HepG2 (cell line): ENCODE results near the gene SEMA3F. TPM values are rescaled to one million over a fixed set of nuclear protein-coding genes. Genes with fewer than 3 reads are reported as not detected.

Experiments used
- DNMT1 ChIP-seq: sonication (generic); formaldehyde crosslinking; IDR thresholded peaks from 2 replicates; pipeline ENCODE4 v1.5.1; 2020; ENCODE audit warnings: mild to moderate bottlenecking, missing genetic modification reagents
- GATA4 ChIP-seq: sonication (generic); IDR thresholded peaks from 2 replicates; pipeline ENCODE4 v1.6.1; 2016; ENCODE audit warnings: antibody characterized with exemption, low read depth, borderline replicate concordance
- HDAC2 ChIP-seq: sonication (generic); formaldehyde crosslinking; IDR thresholded peaks from 2 replicates; pipeline ENCODE4 v1.4.0; 2020; ENCODE audit warnings: missing genetic modification reagents
- HOXA9 ChIP-seq: sonication (generic); formaldehyde crosslinking; IDR thresholded peaks from 2 replicates; pipeline ENCODE4 v1.8.1; 2022; ENCODE audit warnings: missing genetic modification reagents, mild to moderate bottlenecking, moderate library complexity, borderline replicate concordance
- PAX8 ChIP-seq: sonication (generic); formaldehyde crosslinking; IDR thresholded peaks from 2 replicates; pipeline ENCODE4 v1.8.0; 2022; ENCODE audit warnings: mild to moderate bottlenecking, missing genetic modification reagents, borderline replicate concordance
- SSRP1 ChIP-seq: IDR thresholded peaks from 2 replicates; pipeline ENCODE4 v1.6.1; 2016; ENCODE audit warnings: control low read depth
- ZFX ChIP-seq: sonication (generic); formaldehyde crosslinking; IDR thresholded peaks from 2 replicates; pipeline ENCODE4 v1.4.0; 2020; ENCODE audit warnings: mild to moderate bottlenecking, low read depth, missing genetic modification reagents, moderate library complexity
- ZKSCAN5 ChIP-seq: sonication (generic); formaldehyde crosslinking; IDR thresholded peaks from 2 replicates; pipeline ENCODE4 v1.5.1; 2020; ENCODE audit warnings: mild to moderate bottlenecking, missing genetic modification reagents
- ZNF318 ChIP-seq: sonication (generic); formaldehyde crosslinking; IDR thresholded peaks from 2 replicates; pipeline ENCODE4 v1.4.0; 2020; ENCODE audit warnings: mild to moderate bottlenecking, missing genetic modification reagents
- ZNF652 ChIP-seq: IDR thresholded peaks from 2 replicates; pipeline ENCODE4 v1.6.1; 2016; ENCODE audit warnings: low read depth, borderline replicate concordance
- ZNF720 ChIP-seq: sonication (generic); formaldehyde crosslinking; IDR thresholded peaks from 2 replicates; pipeline ENCODE4 v1.4.0; 2020; ENCODE audit warnings: missing genetic modification reagents
- ZNF790 ChIP-seq: sonication (generic); formaldehyde crosslinking; IDR thresholded peaks from 2 replicates; pipeline ENCODE4 v1.8.0; 2022; ENCODE audit warnings: missing genetic modification reagents, mild to moderate bottlenecking, borderline replicate concordance
- polyA plus RNA-seq, 8 experiments: library from polyadenylated mRNA; depleted of rRNA in 3 of 8; stranded (reverse) in 7 of 8; unstranded in 1 of 8; fragments of >200 nt; fragmentation: Illumina TruSeq in 4 of 8; extraction: Trizol in 4 of 8; gene quantifications; 2 replicates each; pipeline versions ENCODE4 v1.2.1 to v1.2.3, GENCODE V29; 2011 to 2016; ENCODE audit warnings: low read depth in 4 of 8, missing spikeins in 1 of 8, mixed read lengths in 1 of 8; ENCODE audit not compliant: insufficient read depth in 1 of 8
- total RNA-seq, 5 experiments: library from RNA; depleted of rRNA; stranded (reverse); fragments of >200 nt; fragmentation: Illumina TruSeq; extraction: Trizol; gene quantifications; 2 replicates each; pipeline ENCODE4 v1.2.3, GENCODE V29; 2016; ENCODE audit warnings: low read depth in 1 of 5
- TF ChIP-seq, protein P1 (sequence below): IDR thresholded peaks from 2 replicates; pipeline ENCODE4 v1.6.1; 2016; ENCODE audit warnings: mild to moderate bottlenecking, missing biosample characterization, missing genetic modification reagents
- TF ChIP-seq, protein P2 (sequence below): sonication (generic); formaldehyde crosslinking; IDR thresholded peaks from 2 replicates; pipeline ENCODE4 v1.4.0; 2020; ENCODE audit warnings: missing genetic modification reagents
- TF ChIP-seq, protein P3 (sequence below): fragments of 450-650 bp; IDR thresholded peaks from 2 replicates; pipeline ENCODE4 v1.6.1; 2017; ENCODE audit warnings: mild to moderate bottlenecking

Gene SEMA3F
- total and polyA plus RNA-seq, 2 of the 13 experiments (the other 11 are each of a cell fraction or from before 2014, with no cell fraction given): 7.6 to 17.2 TPM

- TF ChIP-seq, protein P1, sequence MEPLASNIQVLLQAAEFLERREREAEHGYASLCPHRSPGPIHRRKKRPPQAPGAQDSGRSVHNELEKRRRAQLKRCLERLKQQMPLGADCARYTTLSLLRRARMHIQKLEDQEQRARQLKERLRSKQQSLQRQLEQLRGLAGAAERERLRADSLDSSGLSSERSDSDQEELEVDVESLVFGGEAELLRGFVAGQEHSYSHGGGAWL (CRISPR knock-in tag): no peak
- TF ChIP-seq ZNF318 (CRISPR knock-in tag): no peak
- no peak for TF ChIP-seq PAX8
- TF ChIP-seq ZNF720 (CRISPR knock-in tag): no peak
- TF ChIP-seq ZKSCAN5: 0 out of 2 replicates have a peak, but pooled peaks have one; percentile 13
- TF ChIP-seq ZFX (CRISPR knock-in tag): peak; percentile 89
- TF ChIP-seq DNMT1: 0 out of 2 replicates have a peak, but pooled peaks have one; percentile 8
- TF ChIP-seq HDAC2: no peak
- no peak for TF ChIP-seq GATA4
- TF ChIP-seq, protein P2, sequence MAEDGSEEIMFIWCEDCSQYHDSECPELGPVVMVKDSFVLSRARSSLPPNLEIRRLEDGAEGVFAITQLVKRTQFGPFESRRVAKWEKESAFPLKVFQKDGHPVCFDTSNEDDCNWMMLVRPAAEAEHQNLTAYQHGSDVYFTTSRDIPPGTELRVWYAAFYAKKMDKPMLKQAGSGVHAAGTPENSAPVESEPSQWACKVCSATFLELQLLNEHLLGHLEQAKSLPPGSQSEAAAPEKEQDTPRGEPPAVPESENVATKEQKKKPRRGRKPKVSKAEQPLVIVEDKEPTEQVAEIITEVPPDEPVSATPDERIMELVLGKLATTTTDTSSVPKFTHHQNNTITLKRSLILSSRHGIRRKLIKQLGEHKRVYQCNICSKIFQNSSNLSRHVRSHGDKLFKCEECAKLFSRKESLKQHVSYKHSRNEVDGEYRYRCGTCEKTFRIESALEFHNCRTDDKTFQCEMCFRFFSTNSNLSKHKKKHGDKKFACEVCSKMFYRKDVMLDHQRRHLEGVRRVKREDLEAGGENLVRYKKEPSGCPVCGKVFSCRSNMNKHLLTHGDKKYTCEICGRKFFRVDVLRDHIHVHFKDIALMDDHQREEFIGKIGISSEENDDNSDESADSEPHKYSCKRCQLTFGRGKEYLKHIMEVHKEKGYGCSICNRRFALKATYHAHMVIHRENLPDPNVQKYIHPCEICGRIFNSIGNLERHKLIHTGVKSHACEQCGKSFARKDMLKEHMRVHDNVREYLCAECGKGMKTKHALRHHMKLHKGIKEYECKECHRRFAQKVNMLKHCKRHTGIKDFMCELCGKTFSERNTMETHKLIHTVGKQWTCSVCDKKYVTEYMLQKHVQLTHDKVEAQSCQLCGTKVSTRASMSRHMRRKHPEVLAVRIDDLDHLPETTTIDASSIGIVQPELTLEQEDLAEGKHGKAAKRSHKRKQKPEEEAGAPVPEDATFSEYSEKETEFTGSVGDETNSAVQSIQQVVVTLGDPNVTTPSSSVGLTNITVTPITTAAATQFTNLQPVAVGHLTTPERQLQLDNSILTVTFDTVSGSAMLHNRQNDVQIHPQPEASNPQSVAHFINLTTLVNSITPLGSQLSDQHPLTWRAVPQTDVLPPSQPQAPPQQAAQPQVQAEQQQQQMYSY (CRISPR knock-in tag): peak; percentile 48; the same call in 1 of the 2 replicates
- TF ChIP-seq, protein P3, sequence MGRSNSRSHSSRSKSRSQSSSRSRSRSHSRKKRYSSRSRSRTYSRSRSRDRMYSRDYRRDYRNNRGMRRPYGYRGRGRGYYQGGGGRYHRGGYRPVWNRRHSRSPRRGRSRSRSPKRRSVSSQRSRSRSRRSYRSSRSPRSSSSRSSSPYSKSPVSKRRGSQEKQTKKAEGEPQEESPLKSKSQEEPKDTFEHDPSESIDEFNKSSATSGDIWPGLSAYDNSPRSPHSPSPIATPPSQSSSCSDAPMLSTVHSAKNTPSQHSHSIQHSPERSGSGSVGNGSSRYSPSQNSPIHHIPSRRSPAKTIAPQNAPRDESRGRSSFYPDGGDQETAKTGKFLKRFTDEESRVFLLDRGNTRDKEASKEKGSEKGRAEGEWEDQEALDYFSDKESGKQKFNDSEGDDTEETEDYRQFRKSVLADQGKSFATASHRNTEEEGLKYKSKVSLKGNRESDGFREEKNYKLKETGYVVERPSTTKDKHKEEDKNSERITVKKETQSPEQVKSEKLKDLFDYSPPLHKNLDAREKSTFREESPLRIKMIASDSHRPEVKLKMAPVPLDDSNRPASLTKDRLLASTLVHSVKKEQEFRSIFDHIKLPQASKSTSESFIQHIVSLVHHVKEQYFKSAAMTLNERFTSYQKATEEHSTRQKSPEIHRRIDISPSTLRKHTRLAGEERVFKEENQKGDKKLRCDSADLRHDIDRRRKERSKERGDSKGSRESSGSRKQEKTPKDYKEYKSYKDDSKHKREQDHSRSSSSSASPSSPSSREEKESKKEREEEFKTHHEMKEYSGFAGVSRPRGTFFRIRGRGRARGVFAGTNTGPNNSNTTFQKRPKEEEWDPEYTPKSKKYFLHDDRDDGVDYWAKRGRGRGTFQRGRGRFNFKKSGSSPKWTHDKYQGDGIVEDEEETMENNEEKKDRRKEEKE: no peak
- no peak for TF ChIP-seq SSRP1 (CRISPR knock-in tag)
- TF ChIP-seq ZNF790: no peak
- no peak for TF ChIP-seq ZNF652 (CRISPR knock-in tag)
- TF ChIP-seq HOXA9 (CRISPR knock-in tag): no peak
These were observed 41.2 kb downstream of the SEMA3F start (continued) for GRCh38 chr3:50196253-50196801.
